GM18951 (cell line): ENCODE results near the gene RGS12.
"Not testable (repeated sequence)": the region's sequence is repeated elsewhere in the genome, so short reads cannot be mapped to it uniquely, and the experiment has no call there.

Source experiments
- POLR2A ChIP-seq: IDR thresholded peaks from 4 replicates; pipeline ENCODE4 v1.6.1; 2011; ENCODE audit warnings: mild to moderate bottlenecking; ENCODE audit not compliant: insufficient read length, insufficient read depth; ENCODE audit errors: extremely low read depth
- in situ Hi-C: fragments of 300-500 bp; cut with MboI; formaldehyde crosslinking; loops from one replicate; pipeline ENCODE4 v1.12.0; 2022; ENCODE audit warnings: low sequenced_read_pairs, mixed read lengths, inconsistent platforms; ENCODE audit not compliant: unreplicated experiment

The RGS12 gene

DNA sequence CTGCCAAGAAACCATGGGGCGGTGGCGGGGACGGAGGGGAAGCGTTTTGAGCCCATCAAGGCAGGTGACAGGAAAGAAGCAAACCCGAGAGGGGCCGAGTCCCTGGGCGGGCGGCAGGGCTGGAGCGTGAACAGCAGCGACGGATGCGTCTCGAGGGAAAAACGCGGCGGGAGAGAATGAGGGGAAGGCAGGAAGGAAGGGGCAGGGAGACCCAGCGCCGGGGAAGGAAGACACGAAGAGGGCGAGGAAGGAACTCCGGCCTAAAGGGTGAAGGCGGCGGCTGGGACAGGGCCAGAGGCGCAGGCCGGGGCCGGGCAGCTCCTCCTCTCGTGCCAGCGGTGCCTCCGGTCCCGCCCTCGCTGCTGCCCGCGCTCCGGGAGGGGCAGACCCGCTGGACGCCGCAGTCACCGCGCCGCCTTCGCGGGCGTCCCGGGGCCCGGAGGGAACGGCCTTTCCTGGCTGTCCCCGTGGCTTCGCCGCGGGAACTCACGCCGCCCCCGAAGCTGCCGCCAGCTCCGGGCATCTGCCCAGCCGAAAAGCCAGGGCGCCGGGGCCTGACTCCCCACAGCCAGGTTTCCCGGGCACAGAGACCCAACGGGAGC, 751 bp upstream of the RGS12 start:
- TF ChIP-seq POLR2A = no peak
- in situ Hi-C loops = no loop called here

DNA sequence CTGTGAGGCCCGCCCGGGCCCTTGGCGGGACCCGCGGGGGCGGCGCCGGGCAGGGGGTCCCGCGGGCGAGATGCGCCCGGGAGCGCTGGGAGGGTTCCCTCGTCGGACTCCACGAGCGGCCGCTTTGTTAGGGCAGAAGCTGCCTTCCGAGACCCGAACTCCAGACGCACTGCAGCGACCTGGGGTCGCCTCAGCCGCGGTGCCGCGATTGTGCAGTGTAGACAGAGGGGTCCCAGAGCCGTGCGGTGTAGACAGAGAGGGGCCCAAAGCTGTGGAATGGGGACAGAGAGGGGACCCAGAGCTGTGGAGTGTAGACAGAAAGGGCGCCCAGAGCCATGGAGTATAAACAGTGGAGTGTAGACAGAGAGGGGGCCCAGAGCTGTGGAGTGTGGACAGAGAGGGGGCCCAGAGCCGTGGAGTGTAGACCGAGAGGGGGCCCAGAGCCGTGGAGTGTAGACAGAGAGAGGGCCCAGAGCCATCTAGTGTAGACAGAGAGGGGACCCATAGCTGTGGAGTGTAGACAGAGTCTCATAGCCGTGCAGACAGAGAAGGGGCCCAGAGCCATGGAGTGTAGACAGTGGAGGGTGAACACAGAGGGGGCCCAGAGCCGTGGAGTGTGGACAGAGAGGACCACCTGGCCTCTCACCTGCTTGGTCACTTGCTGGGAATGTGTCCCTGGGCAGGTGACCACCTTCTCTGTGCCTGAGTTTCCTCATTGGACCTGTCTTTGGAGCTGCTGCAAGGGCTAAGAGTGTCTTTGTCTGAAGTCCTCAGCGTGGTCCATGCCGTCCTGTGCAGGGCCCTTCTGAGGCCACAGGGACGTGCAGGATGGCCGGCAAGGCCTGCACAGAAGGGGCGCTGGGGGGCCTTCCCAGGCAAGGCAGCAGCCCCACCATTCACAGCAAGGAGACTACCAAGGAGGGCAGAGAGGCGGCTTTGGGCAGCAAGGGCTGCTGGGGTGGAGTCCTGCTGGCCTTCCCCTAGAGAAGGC, 875 bp downstream of the RGS12 start:
- no peak for TF ChIP-seq POLR2A

DNA sequence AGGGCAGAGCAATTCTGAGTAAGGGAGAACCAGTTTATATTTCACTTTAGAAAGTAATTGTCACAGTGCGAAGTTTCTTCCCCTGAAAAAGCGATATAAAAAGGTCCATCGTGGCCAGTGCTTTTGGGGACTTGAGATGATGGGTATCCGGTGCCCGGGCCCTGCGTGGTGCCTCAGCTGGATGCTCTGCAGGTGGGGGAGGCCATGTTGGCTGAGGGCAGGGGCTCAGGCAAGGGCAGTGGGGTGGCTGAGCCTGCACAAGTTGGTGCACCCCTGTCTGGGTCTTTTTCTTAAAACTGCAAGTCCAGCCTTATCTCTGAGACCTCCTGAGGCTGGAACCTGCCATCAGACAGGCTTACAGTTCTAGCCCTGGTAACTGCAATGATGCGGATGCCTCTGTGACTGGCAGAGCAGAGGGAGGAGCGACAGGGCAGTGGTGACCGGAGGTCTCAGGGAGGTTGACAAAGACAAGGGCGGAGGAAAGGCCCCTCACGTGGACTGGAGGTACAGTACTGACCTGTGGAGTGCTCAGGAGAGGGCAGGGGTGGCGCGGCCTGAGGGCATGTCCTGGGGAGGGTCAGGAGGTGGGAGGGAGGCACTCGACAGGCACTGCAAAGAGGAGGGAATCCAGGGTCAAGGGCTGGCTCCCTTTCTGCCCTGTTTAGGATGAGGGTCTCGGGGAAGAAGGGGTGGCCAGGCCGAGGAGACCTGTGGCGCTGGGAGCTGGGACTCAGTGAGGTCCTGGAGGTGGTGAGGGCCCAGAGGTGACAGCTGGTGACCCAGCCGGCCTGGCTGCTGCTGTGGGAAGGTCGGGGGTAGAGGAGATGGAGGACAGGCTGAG, 1.8 kb downstream of the RGS12 start:
- TF ChIP-seq POLR2A = no peak
- in situ Hi-C loops = no loop called here

More for the DNA sequence above, 875 bp downstream of the RGS12 start:
- in situ Hi-C loops = no loop called here

DNA sequence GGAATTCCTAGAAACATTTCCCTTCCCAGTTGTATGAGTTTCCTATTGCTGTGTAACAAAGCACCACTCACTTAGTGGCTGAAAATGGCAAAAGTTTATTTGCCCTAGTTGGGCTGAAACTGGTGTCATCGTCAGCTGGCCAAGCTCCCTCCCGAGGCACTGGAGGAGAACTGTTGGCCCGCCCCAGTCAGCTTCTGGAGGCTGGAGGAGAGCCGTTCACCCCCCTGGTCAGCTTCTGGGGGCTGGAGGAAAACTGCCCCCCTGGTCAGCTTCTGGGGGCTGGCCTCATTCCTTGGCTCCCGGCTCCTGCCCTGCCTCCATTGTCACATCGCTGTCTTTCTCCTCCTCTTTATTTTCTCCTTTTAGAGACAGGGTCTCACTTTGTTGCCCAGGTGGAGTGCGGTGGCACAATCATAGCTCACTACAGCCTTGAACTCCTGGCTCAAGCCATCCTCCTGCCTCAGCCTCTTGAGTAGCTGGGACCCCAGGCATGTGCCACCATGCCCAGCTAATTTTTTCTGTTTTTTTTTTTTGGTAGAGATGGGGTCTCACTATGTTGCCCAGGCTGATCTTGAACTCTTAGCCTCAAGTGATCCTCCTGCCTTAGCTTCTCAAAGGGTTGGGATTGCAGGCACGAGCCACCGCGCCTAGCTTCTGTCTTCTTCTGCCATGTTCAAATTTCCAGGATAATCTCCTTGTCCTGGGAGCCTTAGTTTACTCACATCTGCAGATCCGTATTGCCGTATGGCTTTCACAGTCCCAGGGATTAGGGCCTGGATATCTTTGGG, 3.2 kb downstream of the RGS12 start:
- no peak for TF ChIP-seq POLR2A
- in situ Hi-C loops = no loop called here

DNA sequence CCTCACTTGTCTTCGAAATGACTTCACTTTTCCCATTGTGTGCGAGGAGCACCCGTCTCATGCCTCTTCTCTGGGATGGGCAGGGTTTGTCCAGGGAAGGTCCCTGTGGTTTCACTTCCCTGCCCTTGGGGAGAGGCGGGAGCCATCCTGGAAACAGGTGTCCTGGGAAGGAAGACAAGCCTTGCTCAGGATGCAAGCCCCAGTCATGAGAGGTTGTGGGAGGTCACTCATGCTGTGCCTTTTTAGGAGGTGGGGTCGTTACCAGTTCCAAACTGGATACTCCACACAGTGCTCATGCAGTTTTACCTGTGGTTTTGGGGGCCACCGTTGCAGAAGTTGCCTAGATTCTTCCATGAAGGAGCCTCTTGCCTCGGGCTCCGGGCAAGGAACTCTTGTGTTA, 3.8 kb downstream of the RGS12 start:
- in situ Hi-C loops = no loop called here
- TF ChIP-seq POLR2A = no peak

DNA sequence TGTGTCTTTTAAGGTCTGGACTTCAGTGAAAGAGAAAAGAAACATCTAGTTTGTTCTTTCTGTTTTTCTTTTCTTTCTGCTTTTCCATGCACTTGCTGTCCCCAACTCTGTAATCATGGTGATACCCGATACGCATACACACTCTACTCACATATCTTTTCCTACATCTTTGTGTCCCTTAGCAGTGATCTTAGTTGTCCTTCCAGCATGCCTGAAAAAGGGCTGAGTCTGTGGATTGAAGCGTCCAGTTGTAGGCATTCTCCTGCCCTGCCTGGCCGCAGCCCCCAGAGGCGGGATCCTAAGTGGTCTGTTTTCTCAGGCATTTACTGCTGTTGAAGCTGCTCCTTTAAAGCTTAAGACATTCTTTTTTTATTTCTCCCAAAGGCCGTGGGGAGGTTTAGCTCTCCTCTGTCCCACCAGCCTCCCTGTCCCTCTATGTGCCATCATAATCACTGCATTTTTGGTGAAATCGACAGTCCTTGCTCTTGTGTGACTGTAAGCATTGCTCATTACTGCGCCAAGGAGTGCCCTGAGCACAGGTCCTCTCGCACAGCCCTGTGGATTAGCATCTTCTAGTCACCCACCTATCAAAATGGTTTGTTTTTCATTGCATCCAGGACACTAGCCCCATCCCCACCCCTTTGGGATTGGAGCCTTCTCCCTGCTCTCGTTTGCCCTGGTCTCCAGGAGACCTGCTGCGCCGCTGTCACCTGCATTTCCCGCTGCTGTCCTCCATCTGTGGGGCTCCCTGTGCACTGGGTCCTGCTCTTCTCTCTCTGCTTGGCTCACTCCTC, 4.4 kb downstream of the RGS12 start:
- TF ChIP-seq POLR2A = no peak
- in situ Hi-C loops = no loop called here

DNA sequence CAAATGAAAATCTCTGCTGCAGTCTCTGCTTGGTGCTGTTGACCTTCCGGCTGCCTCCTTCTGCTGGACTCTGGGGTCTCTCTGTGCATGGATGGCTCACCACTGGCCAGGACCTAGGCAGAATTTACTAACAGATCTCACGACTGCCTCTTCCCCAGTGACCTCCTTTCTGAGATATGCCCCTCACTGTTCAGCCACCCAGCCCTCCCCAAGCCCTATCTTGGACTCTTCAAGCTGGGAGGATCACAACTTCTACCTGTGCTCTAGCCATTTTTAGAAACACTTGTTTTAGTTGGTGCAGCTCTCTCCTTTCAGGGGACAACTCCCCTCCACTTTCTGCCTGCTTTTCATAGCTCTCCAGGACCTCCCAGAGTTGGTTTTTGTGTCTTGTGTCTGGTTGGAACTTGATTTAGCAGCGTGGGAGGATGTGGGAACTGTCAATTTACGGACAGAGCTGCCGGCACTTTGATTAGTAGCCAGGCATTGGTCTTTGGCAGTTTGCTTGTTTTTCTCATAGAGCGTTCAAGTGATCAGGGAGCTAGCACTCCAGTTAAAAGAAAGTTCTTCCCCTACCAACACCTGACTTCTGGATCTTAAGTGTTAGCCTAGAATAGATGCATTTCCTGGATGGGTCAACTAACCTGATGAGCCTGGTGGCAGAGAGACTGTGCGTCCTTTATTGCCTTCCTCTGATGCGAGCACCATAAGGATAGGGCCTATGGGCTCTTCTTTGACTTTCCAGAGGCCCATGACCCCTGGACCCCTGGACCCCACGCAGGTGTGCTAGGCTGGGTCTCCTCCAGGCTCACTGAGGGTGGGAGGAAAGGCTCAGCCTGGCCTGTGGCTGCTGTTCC, 6.5 kb downstream of the RGS12 start:
- TF ChIP-seq POLR2A = no peak
- in situ Hi-C loops = no loop called here

DNA sequence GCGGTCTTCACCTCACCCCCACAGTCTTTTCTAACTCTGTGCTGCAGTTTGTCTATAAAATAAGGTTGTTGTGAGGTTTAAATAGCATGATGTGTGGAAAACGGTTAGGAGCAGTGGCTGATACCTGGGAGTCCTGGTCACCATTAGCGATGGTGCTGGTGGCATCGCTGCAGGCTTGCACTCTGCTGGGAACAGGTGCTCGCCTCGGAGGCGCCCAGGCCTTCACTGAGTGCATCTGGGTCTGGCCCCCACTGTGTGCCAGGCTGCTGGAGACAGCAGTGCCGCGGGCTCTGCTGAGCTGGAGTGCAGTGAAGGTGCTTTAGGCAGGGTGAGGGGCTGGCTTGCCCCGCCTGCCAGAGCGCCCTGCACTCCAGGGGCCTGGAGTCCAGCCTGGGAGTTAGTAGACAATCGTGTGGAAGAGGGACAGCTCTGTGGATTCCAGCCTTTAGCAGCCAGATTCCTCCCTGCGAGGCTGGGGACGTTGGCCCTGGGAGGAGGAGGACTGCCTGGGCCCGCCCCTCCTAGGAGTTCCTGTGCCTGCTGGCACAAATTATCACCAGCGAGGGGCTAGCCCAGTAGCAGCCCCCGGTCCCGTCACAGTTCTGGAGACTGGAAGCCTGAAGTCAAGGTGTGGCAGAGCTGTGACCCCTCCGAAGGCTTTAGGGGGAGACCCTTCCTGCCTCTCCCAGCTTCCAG, 7.3 kb downstream of the RGS12 start:
- in situ Hi-C loops = no loop called here
- no peak for TF ChIP-seq POLR2A

DNA sequence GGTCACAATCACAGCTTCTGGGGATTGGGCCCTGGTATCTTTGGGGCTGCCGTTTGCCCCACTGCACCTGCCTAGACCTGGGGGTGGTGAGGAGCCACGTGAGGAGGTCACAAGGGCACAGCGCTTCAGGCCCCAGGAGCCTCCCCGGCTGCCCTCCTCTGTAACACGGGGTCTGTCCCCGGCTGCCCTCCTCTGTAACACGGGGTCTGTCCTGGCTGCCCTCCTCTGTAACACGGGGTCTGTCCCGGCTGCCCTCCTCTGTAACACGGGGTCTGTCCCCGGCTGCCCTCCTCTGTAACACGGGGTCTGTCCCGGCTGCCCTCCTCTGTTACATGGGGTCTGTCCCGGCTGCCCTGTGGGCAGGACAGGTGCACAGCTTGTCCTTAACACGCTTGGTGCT, 8.1 kb downstream of the RGS12 start:
- in situ Hi-C loops = not testable (repeated sequence)

DNA sequence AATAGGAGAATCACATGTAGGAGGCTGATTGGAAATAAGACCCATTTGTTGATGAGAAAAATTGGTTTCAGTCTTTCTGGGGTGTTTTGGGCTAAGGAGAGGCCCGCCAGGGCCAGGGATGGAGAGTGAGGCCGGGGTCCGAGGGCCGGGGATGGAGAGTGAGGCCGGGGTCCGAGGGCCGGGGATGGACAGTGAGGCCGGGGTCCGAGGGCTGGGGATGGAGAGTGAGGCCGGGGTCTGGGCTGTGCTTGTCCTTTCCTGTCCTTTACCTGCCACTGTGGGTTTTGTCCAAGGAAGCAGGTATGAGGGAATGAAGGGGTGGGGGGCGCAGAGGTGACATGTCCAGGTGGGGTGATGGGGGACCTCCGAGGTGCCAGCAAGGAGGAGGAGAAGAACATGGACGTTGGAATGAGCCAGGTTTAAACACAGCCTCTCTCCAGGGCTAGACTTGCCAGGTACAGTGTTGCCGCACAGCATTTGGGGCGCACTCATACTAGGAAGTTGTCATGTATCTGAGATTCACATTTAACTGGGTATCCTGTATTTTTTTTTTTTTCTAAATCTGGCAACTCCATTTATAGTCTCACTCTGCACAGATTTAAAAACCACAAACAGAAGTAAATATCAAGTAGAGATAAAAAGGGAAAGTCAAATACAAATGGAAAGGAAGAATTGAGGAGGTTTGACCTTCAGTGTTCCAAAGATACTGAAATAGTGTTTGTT, 8.8 kb downstream of the RGS12 start:
- in situ Hi-C loops = no loop called here
- no peak for TF ChIP-seq POLR2A
